ENCODE measurements around the gene RALGDS. TPM values are rescaled to one million over a fixed set of nuclear protein-coding genes. Genes with fewer than 3 reads are reported as not detected.

The RALGDS gene
- total and polyA plus RNA-seq, 9 of the 15 experiments (the other 6 are each of a cell fraction or from before 2014, with no cell fraction given): 0.75 to 43.3 (median 27.1) TPM

GRCh38 chr9:133163504-133164172 lies 42.6 kb upstream of the RALGDS start, which contains the start of gene GBGT1 (continued):
- no peak for TF ChIP-seq PML (IDR thresholded peaks at IDR 0.05; ENCODE audit: low read length)
- no peak for TF ChIP-seq SETDB1 (IDR thresholded peaks at IDR 0.05; ENCODE audit: low read length)
- peak; percentile 33 for TF ChIP-seq TAF1 (IDR thresholded peaks at IDR 0.05; ENCODE audit: control insufficient read depth, extremely low read depth, insufficient read depth, low read length, severe bottlenecking)
- TF ChIP-seq E2F1 (CRISPR knock-in tag; IDR thresholded peaks at IDR 0.05): peak; percentile 74; the same call in 1 of the 2 replicates
- no peak for TF ChIP-seq ZNF583 (CRISPR knock-in tag; IDR thresholded peaks at IDR 0.05)
- peak; percentile 29 for TF ChIP-seq PCBP1 (IDR thresholded peaks at IDR 0.05; ENCODE audit: low read depth, low read length, poor library complexity, severe bottlenecking)
- no peak for TF ChIP-seq TSC22D4 (tag; IDR thresholded peaks at IDR 0.05)
- TF ChIP-seq ETV5 (CRISPR knock-in tag; IDR thresholded peaks at IDR 0.05; ENCODE audit: low read depth): peak; percentile 72; the same call in 1 of the 2 replicates
- no peak for TF ChIP-seq ATF2 (CRISPR knock-in tag; IDR thresholded peaks at IDR 0.05)
- TF ChIP-seq POLR2B (IDR thresholded peaks at IDR 0.05; ENCODE audit: low read depth, partially characterized antibody): peak; percentile 49
- TF ChIP-seq CTBP1 (IDR thresholded peaks at IDR 0.05; ENCODE audit: borderline replicate concordance): peak; percentile 61; the same call in 1 of the 2 replicates
- peak; percentile 70 for TF ChIP-seq ZFX (CRISPR knock-in tag; IDR thresholded peaks at IDR 0.05)
- peak; percentile 60 for TF ChIP-seq VEZF1 (CRISPR knock-in tag; IDR thresholded peaks at IDR 0.05)
- peak; percentile 58; the same call in 1 of the 2 replicates for TF ChIP-seq HMGXB4 (CRISPR knock-in tag; IDR thresholded peaks at IDR 0.05)
- no peak for TF ChIP-seq ZNF444 (CRISPR knock-in tag; IDR thresholded peaks at IDR 0.05)
- TF ChIP-seq ZKSCAN3 (CRISPR knock-in tag; IDR thresholded peaks at IDR 0.05): no peak
- peak; percentile 77 for TF ChIP-seq SMAD4 (CRISPR knock-in tag; conservative IDR thresholded peaks at IDR 0.05)
- peak in 1 of 2 experiments; percentile 30; a peak in 1 of 4 replicates for TF ChIP-seq HDAC1 (IDR thresholded peaks at IDR 0.05)
- no peak for TF ChIP-seq ZBTB49 (CRISPR knock-in tag; IDR thresholded peaks at IDR 0.05; ENCODE audit: borderline replicate concordance)
- TF ChIP-seq SUPT5H (IDR thresholded peaks at IDR 0.05): peak; percentile 78
- TF ChIP-seq ZKSCAN1 (IDR thresholded peaks at IDR 0.05; ENCODE audit: low read depth, low read length): no peak
